Measurements from ENCODE around the gene HLA-DMB. TPM values are rescaled to one million over a fixed set of nuclear protein-coding genes. Genes with fewer than 3 reads are reported as not detected.

HLA-DMB gene
- total RNA-seq, 2 donors from 2014 or later = 11.1 to 23.3 TPM

DNA sequence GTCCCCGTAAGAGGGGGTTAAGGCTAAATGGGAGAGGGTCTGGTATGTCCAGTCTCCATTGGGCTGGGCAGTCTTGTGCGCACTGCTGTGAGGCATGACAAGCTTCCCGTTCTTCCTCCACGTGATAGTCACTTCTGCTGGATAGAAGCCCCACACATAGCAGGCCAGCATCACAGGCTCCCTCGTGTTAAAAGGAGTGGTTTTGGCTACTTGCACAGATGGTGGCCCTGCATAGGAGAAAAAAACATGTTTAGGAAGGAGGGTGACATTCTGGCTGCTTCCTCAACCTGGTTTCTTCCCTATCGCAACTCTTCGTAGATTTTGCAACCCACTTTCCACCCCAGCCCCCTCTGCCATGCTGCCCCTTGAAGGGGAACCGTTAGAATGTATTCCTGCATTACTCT, 3.6 kb downstream of the HLA-DMB start:
- peaks cover 38% of the 10 kb centered on the region for H3K4me1 Mint-ChIP-seq
- no peaks in the 10 kb centered on the region for H3K9me3 ChIP-seq (ENCODE audit: control insufficient read depth, low read length, poor library complexity, severe bottlenecking)
- no peak overlapping the region for H3K27ac Mint-ChIP-seq
- DNase-seq (no peak), ATAC-seq (no peak)
- H3K27me3 Mint-ChIP-seq = no peaks in the 10 kb centered on the region
- no peak overlapping the region for H3K4me3 Mint-ChIP-seq
- peaks cover 4% of the 10 kb centered on the region for H3K36me3 Mint-ChIP-seq (ENCODE audit: low read depth)

- ATAC-seq = no peak
- Mint-ChIP-seq H3K4me1 (peaks cover 32% of the 10 kb centered on the region), H3K36me3 (ENCODE audit: low read depth) (peaks cover 4% of the 10 kb centered on the region), H3K27me3 (no peaks in the 10 kb centered on the region), H3K4me3 (peak overlapping the region; percentile 41), H3K27ac (peak overlapping the region; percentile 41)
- no peak for DNase-seq
- no peaks in the 10 kb centered on the region for H3K9me3 ChIP-seq (ENCODE audit: control insufficient read depth, low read length, poor library complexity, severe bottlenecking)
These were observed 4.3 kb downstream of the HLA-DMB start for GRCh38 chr6:32936239-32937152.

DNA sequence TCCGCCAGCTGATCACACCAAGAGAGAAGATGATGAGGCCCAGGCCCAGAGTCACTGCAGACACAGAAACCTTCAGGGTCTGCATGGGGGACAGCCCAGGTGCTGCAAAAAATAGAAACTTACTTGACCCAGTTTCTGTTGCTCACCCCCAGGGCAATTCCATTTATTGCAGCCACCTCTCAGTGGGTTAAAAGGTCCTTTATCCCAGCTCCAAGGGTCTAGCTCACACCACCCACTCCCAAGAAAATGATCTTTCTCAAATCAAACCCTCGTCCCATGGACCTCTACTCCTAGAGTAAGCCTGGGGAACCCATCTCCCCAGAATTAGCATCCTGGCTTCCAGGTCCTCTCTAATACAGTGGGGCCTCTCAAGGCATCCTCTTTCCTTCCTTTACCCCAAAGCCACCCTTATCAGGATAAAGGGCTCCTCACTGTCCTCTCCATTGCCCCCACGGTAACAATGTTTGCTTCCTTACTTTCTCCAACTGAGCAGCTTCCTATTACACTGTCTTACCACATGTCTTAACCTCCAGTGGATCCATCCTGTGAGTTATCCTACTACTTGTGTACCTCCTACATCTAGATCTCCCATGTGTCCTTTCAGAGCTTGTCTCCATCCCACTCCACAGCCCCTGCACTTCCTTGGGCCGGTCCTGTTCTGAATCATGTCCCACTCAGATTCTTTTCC, 5.1 kb downstream of the HLA-DMB start:
- Mint-ChIP-seq H3K36me3 (ENCODE audit: low read depth) (peaks cover 4% of the 10 kb centered on the region), H3K4me3 (no peak overlapping the region), H3K27me3 (no peaks in the 10 kb centered on the region), H3K4me1 (peaks cover 28% of the 10 kb centered on the region), H3K27ac (peak overlapping the region; percentile 41)
- DNase-seq (no peak), ATAC-seq (no peak)
- no peaks in the 10 kb centered on the region for H3K9me3 ChIP-seq (ENCODE audit: control insufficient read depth, low read length, poor library complexity, severe bottlenecking)

- no peak overlapping the region for H3K27ac Mint-ChIP-seq
- H3K4me3 Mint-ChIP-seq = no peak overlapping the region
- DNase-seq (peak; percentile 55 to 68 (median 60)), ATAC-seq (peak; percentile 72)
- no peaks in the 10 kb centered on the region for H3K9me3 ChIP-seq (ENCODE audit: control insufficient read depth, low read length, poor library complexity, severe bottlenecking)
- no peaks in the 10 kb centered on the region for H3K27me3 Mint-ChIP-seq
- H3K4me1 Mint-ChIP-seq = peaks cover 23% of the 10 kb centered on the region
- peaks cover 4% of the 10 kb centered on the region for H3K36me3 Mint-ChIP-seq (ENCODE audit: low read depth)
These were observed 7.2 kb downstream of the HLA-DMB start for GRCh38 chr6:32933661-32934085.

GRCh38 chr6:32932132-32932868, 8.5 kb downstream of the HLA-DMB start:
- Mint-ChIP-seq H3K4me3 (no peak overlapping the region), H3K36me3 (ENCODE audit: low read depth) (peaks cover 4% of the 10 kb centered on the region), H3K27ac (no peak overlapping the region), H3K4me1 (peaks cover 21% of the 10 kb centered on the region), H3K27me3 (no peaks in the 10 kb centered on the region)
- ATAC-seq = no peak
- no peak for DNase-seq
- no peaks in the 10 kb centered on the region for H3K9me3 ChIP-seq (ENCODE audit: control insufficient read depth, low read length, poor library complexity, severe bottlenecking)

GRCh38 chr6:32931211-32931610, 9.6 kb downstream of the HLA-DMB start:
- H3K4me1 Mint-ChIP-seq = peaks cover 14% of the 10 kb centered on the region
- DNase-seq (no peak), ATAC-seq (no peak)
- H3K36me3 Mint-ChIP-seq (ENCODE audit: low read depth) = no peaks in the 10 kb centered on the region
- no peaks in the 10 kb centered on the region for H3K9me3 ChIP-seq (ENCODE audit: control insufficient read depth, low read length, poor library complexity, severe bottlenecking)
- H3K27me3 Mint-ChIP-seq = no peaks in the 10 kb centered on the region
- no peak overlapping the region for H3K4me3 Mint-ChIP-seq
- H3K27ac Mint-ChIP-seq = no peak overlapping the region

DNA sequence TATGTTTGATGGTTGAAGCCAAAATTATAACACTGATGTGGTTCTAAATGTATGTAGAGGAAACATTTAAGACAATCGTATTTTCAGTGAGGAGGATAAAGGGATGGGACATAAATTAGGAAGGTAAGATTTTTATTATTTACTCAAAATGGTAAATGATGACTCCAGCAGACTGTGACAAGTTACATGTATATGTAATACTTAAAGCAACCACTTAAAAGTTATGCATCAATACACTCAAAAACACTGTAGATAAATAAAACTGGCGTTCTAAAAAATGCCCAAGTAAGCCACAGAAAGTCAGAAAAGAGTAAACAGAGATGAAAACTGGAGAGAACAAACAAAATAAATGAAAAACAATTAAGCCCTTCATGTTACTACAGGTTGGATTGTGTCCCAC, 18.7 kb downstream of the HLA-DMB start:
- ATAC-seq = no peak
- no peak overlapping the region for H3K4me3 Mint-ChIP-seq
- DNase-seq = no peak

GRCh38 chr6:32920715-32921114, 20.1 kb downstream of the HLA-DMB start:
- no peak overlapping the region for H3K4me3 Mint-ChIP-seq
- H3K27me3 Mint-ChIP-seq = peaks cover 14% of the 10 kb centered on the region
- ATAC-seq = no peak
- H3K4me1 Mint-ChIP-seq = peaks cover 5% of the 10 kb centered on the region
- DNase-seq = no peak
- H3K27ac Mint-ChIP-seq = peak overlapping the region; percentile 83
- no peaks in the 10 kb centered on the region for H3K36me3 Mint-ChIP-seq (ENCODE audit: low read depth)
- no peaks in the 10 kb centered on the region for H3K9me3 ChIP-seq (ENCODE audit: control insufficient read depth, low read length, poor library complexity, severe bottlenecking)

More for the DNA sequence above, 18.7 kb downstream of the HLA-DMB start:
- no peak overlapping the region for H3K27ac Mint-ChIP-seq
- H3K9me3 ChIP-seq (ENCODE audit: control insufficient read depth, low read length, poor library complexity, severe bottlenecking) = no peaks in the 10 kb centered on the region
- H3K27me3 Mint-ChIP-seq = peaks cover 14% of the 10 kb centered on the region
- H3K36me3 Mint-ChIP-seq (ENCODE audit: low read depth) = no peaks in the 10 kb centered on the region
- peaks cover 2% of the 10 kb centered on the region for H3K4me1 Mint-ChIP-seq

DNA sequence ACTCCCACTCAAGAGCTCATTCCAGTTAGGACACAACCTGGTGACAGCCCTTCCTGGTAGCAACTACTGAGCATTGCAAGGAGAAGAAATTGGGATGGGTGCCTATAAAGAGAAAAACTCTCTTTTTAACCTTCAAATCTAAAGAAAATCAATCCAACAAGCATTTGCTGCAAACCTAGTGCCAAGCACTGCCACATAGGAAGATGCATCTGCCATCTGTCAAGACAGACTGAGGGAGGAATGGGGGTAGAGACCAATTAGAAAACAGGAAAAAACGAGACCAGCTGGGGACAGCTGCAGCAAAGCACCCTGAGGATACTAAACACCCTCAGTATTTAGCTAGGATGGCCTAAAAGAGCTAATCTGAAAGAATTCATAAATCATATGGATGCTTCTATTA, 27.9 kb downstream of the HLA-DMB start:
- H3K27me3 Mint-ChIP-seq = peaks cover 32% of the 10 kb centered on the region
- no peak overlapping the region for H3K4me3 Mint-ChIP-seq
- DNase-seq (no peak), ATAC-seq (no peak)
- H3K9me3 ChIP-seq (ENCODE audit: control insufficient read depth, low read length, poor library complexity, severe bottlenecking) = no peaks in the 10 kb centered on the region
- H3K36me3 Mint-ChIP-seq (ENCODE audit: low read depth) = peaks cover 8% of the 10 kb centered on the region
- H3K4me1 Mint-ChIP-seq = peaks cover 11% of the 10 kb centered on the region
- H3K27ac Mint-ChIP-seq = no peak overlapping the region

GRCh38 chr6:32908897-32909296, 31.9 kb downstream of the HLA-DMB start:
- peaks cover 3% of the 10 kb centered on the region for H3K36me3 Mint-ChIP-seq (ENCODE audit: low read depth)
- no peak for DNase-seq
- no peak overlapping the region for H3K4me3 Mint-ChIP-seq
- ATAC-seq = no peak
- H3K9me3 ChIP-seq (ENCODE audit: control insufficient read depth, low read length, poor library complexity, severe bottlenecking) = no peaks in the 10 kb centered on the region
- H3K27ac Mint-ChIP-seq = no peak overlapping the region
- peaks cover 17% of the 10 kb centered on the region for H3K27me3 Mint-ChIP-seq
- peaks cover 3% of the 10 kb centered on the region for H3K4me1 Mint-ChIP-seq

DNA sequence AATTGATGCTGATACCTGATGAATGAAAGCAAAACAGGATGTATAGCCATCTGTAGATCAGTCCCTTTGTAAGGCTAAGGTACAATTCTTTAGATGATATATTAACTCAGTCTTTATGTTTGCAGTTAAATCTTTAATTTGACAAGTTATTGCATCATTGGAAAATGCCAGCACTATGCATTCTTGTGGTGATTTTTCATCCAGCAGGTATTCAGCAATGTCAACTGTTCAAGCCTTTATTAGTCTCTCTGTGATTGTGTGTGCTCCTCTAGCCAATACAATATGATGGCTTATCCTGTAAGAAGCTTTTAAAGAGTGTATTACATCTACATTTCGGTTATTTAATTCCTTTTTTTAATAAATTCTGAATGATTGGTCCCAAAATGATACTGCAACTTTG, 34.3 kb downstream of the HLA-DMB start:
- Mint-ChIP-seq H3K36me3 (ENCODE audit: low read depth) (peaks cover 2% of the 10 kb centered on the region), H3K27me3 (peaks cover 4% of the 10 kb centered on the region), H3K27ac (no peak overlapping the region), H3K4me1 (peaks cover 3% of the 10 kb centered on the region), H3K4me3 (no peak overlapping the region)
- DNase-seq = no peak
- ATAC-seq = no peak
- no peaks in the 10 kb centered on the region for H3K9me3 ChIP-seq (ENCODE audit: control insufficient read depth, low read length, poor library complexity, severe bottlenecking)

DNA sequence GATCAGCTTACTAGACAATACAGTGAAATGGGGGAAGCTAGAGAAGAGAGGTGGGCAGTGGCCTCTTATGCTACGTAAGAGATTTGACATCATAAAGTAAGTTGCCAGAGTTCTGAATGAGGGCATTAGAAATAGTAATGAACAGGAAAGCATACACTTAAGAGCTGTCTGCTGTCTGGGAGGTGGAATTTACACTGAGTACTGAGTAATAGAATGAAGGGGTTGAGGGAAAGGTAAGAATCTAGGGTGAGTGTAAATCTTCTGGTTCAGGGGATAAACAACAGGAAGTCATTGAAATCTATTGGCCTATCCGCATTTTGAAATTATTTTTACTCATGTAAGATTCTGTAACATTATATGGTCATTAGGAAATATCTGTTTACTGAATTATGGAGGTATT, 35.8 kb downstream of the HLA-DMB start:
- Mint-ChIP-seq H3K4me3 (no peak overlapping the region), H3K27me3 (no peaks in the 10 kb centered on the region), H3K4me1 (peaks cover 3% of the 10 kb centered on the region), H3K27ac (no peak overlapping the region), H3K36me3 (ENCODE audit: low read depth) (no peaks in the 10 kb centered on the region)
- no peaks in the 10 kb centered on the region for H3K9me3 ChIP-seq (ENCODE audit: control insufficient read depth, low read length, poor library complexity, severe bottlenecking)
- no peak for ATAC-seq
- no peak for DNase-seq

GRCh38 chr6:32903952-32904351, 36.9 kb downstream of the HLA-DMB start:
- Mint-ChIP-seq H3K27me3 (no peaks in the 10 kb centered on the region), H3K4me3 (no peak overlapping the region), H3K27ac (no peak overlapping the region), H3K36me3 (ENCODE audit: low read depth) (no peaks in the 10 kb centered on the region), H3K4me1 (peaks cover 3% of the 10 kb centered on the region)
- H3K9me3 ChIP-seq (ENCODE audit: control insufficient read depth, low read length, poor library complexity, severe bottlenecking) = no peaks in the 10 kb centered on the region
- DNase-seq = no peak
- ATAC-seq = no peak

Measured in T-helper 17 cell (primary cell).